Suprapubic skin (tissue), 4 donors: ENCODE measurements around the gene CPHXL2. TPM values are rescaled to one million over a fixed set of nuclear protein-coding genes. Genes with fewer than 3 reads are reported as not detected.

ENCODE experiments used
- DNase-seq, 2 donors: peaks; one replicate each; pipeline ENCODE4 v3.0.0-alpha.2; 2019; ENCODE audit warnings: low spot score in 2 of 2
- H3K27ac ChIP-seq: fragments of 200-600 bp; sonication (generic); one replicate; pipeline ENCODE4 v1.5.1; 2019
- H3K27me3 ChIP-seq: fragments of 200-600 bp; sonication (generic); one replicate; pipeline ENCODE4 v1.5.1; 2019
- H3K36me3 ChIP-seq: fragments of 200-600 bp; sonication (generic); one replicate; pipeline ENCODE4 v1.5.1; 2019
- H3K4me1 ChIP-seq: fragments of 200-600 bp; sonication (generic); one replicate; pipeline ENCODE4 v1.5.1; 2019
- H3K4me3 ChIP-seq: fragments of 200-600 bp; sonication (generic); one replicate; pipeline ENCODE4 v1.5.1; 2019; ENCODE audit warnings: mild to moderate bottlenecking
- H3K9me3 ChIP-seq: fragments of 200-600 bp; sonication (generic); one replicate; pipeline ENCODE4 v1.5.1; 2019
- CTCF ChIP-seq, 2 donors: fragments of 200-600 bp in 1 of 2; fragments of 450-650 bp in 1 of 2; sonication (generic) in 1 of 2; IDR thresholded peaks; one replicate each; pipeline ENCODE4 v1.5.1; 2016 to 2019; ENCODE audit warnings: antibody characterized with exemption in 2 of 2, mild to moderate bottlenecking in 1 of 2, moderate library complexity in 1 of 2
- EP300 ChIP-seq: sonication (generic); formaldehyde crosslinking; IDR thresholded peaks from one replicate; pipeline ENCODE4 v1.6.1; 2017; ENCODE audit warnings: antibody characterized with exemption
- POLR2A ChIP-seq, 2 donors: fragments of 450-650 bp; IDR thresholded peaks; one replicate each; pipeline ENCODE4 v1.6.1; 2017; ENCODE audit warnings: antibody characterized with exemption in 2 of 2, mild to moderate bottlenecking in 2 of 2, moderate library complexity in 2 of 2
- POLR2AphosphoS5 ChIP-seq, 3 donors: sonication (generic); formaldehyde crosslinking; IDR thresholded peaks; one replicate each; pipeline ENCODE4 v1.6.1; 2017; ENCODE audit warnings: antibody characterized with exemption in 3 of 3
- WGBS: methylation state at CpG from one replicate; pipeline ENCODE4 v1.1.5; 2018; 5-methylcytosine and 5-hydroxymethylcytosine counted together
- total RNA-seq, 4 donors: library from RNA; depleted of rRNA; stranded (reverse); fragments of >200 nt; gene quantifications; one replicate each; pipeline ENCODE4 v1.1.0, GENCODE V29; 2016

CPHXL2 gene
- total RNA-seq, 4 donors from 2014 or later: not detected

DNA sequence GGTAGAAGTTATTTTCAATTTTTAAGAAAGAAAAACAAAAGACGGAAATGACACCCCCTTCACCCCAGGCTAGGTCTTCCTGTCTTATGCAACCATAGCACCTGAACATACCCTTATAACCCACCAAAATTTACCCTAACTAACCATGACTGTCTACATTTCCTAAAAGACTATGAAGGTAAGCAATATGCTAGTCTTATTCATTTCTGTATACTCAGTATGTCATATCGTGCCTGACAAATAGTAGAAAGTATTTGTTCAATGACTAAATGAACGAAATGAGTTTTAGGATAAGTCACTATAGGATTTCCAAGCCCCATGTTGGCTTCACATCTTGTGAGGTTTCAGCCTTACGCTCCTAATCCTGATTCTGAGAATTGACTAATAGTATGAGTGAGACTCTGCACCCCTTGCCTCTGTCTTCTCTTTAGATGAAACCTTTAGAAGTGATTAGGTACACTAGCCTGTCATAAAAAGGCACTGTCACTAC is 60.2 kb downstream of the CPHXL2 start:
- 94% methylated on average over 4 of the region's 4 CpGs for WGBS
- H3K4me1 ChIP-seq: peaks cover 6% of the 10 kb centered on the region
- no peaks in the 10 kb centered on the region for H3K9me3 ChIP-seq
- DNase-seq: no peak
- no peak overlapping the region for H3K27ac ChIP-seq
- no peak overlapping the region for H3K4me3 ChIP-seq
- H3K36me3 ChIP-seq: peaks cover 74% of the 10 kb centered on the region
- TF ChIP-seq CTCF (IDR thresholded peaks at IDR 0.05): no peak
- no peak for TF ChIP-seq POLR2A (IDR thresholded peaks at IDR 0.05)
- TF ChIP-seq POLR2AphosphoS5 (IDR thresholded peaks at IDR 0.05): no peak
- TF ChIP-seq EP300: no peak
- no peaks in the 10 kb centered on the region for H3K27me3 ChIP-seq

GRCh38 chr16:75615619-75616018 is 61.2 kb downstream of the CPHXL2 start:
- no peak for DNase-seq
- Histone ChIP-seq H3K9me3 (no peaks in the 10 kb centered on the region), H3K4me1 (no peaks in the 10 kb centered on the region), H3K27ac (no peak overlapping the region), H3K36me3 (peaks cover 81% of the 10 kb centered on the region), H3K27me3 (no peaks in the 10 kb centered on the region), H3K4me3 (no peak overlapping the region)
- WGBS: 94% methylated on average over 2 of the region's 2 CpGs
- no peak for TF ChIP-seq POLR2AphosphoS5 (IDR thresholded peaks at IDR 0.05)
- TF ChIP-seq EP300: no peak
- no peak for TF ChIP-seq CTCF (IDR thresholded peaks at IDR 0.05)
- no peak for TF ChIP-seq POLR2A (IDR thresholded peaks at IDR 0.05)

DNA sequence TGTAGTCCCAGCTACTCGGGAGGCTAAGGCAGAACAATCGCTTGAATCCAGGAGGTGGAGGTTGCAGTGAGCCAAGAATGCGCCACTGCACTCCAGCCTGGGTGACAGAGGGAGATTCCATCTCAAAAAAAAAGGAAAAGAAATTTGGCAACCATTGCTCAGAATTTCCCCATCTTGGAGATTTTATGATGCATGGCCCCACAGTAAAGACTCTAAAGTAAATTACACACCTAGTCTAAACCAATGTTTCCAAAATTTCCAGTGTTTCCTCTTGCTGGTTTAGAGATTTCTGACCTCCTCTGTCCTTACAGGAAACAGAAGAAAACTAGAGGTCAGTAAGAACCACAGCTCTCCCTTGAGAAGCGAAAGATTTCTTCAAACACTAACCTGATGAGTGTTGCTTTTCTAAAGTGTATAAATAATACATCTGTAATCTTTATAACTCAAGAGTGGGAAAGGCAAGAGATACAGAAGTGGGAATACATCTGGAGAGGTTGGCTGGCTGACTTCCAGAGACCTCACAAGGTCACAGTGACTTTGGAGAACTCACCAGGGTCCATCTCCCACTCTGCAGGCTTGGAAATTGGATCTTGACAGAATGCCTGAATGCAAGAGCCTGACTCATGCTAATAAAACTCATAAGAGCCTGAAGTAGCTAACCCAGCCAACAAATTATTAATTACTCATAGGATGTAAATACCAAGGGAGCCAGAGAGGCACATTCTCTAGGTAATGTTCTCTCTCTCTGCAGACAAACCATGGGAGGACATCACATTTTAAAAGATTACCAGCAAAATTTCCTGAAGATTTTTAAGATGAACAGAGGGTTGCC is 62.5 kb downstream of the CPHXL2 start:
- Histone ChIP-seq H3K4me1 (no peaks in the 10 kb centered on the region), H3K36me3 (peaks cover 86% of the 10 kb centered on the region), H3K27me3 (no peaks in the 10 kb centered on the region), H3K4me3 (no peak overlapping the region), H3K27ac (no peak overlapping the region), H3K9me3 (no peaks in the 10 kb centered on the region)
- 93% methylated on average over 4 of the region's 4 CpGs for WGBS
- DNase-seq: no peak
- TF ChIP-seq EP300 (no peak), POLR2A (IDR thresholded peaks at IDR 0.05) (no peak), POLR2AphosphoS5 (IDR thresholded peaks at IDR 0.05) (no peak)

Other genes starting within 250 kb of the CPHXL2 start
- 10 to 100 TPM; 36.7 to 81.4 (median 48.2) TPM for gene CFDP1, start 243.5 kb downstream of the CPHXL2 start, total RNA-seq
- gene TMEM170A, start 212.3 kb downstream of the CPHXL2 start, total RNA-seq: 10 to 100 TPM; 15.8 to 17.5 (median 16.5) TPM
- under 1 TPM in 3 of 4 donors, not detected in 1; 0.17 to 0.73 (median 0.30) TPM for gene CHST6, start 181.6 kb downstream of the CPHXL2 start, total RNA-seq
- gene CHST5, start 140.9 kb downstream of the CPHXL2 start, total RNA-seq: under 1 TPM in 2 of 4 donors, not detected in 2; 0.31 to 0.56 TPM
- gene TMEM231, start 120.8 kb downstream of the CPHXL2 start, total RNA-seq: 10 to 100 TPM in 2 of 4 donors, 1 to 10 TPM in 2; 6.0 to 11.9 (median 9.3) TPM
- 100 to 1,000 TPM in 2 of 4 donors, 10 to 100 TPM in 2; 76.2 to 135 (median 99.6) TPM for gene GABARAPL2, start 110.6 kb downstream of the CPHXL2 start, total RNA-seq
- 10 to 100 TPM; 41.4 to 84.2 (median 55.2) TPM for gene ADAT1, start 53.7 kb downstream of the CPHXL2 start, total RNA-seq
- gene KARS1, start 29.3 kb downstream of the CPHXL2 start, total RNA-seq: 100 to 1,000 TPM in 3 of 4 donors, 10 to 100 TPM in 1; 85.9 to 128 (median 106) TPM
- 10 to 100 TPM; 42.2 to 67.1 (median 55.8) TPM for gene TERF2IP, start 29.2 kb downstream of the CPHXL2 start, total RNA-seq
- not detected for gene DUXB, start 24.5 kb upstream of the CPHXL2 start, total RNA-seq
- gene CPHXL, start 49.5 kb upstream of the CPHXL2 start, total RNA-seq: not detected